HUDEP-2 (cell line): ENCODE results near the gene CPLANE1.
"Not testable (repeated sequence)": the region's sequence is repeated elsewhere in the genome, so short reads cannot be mapped to it uniquely, and the experiment has no call there.

Experiments used
- DNase-seq, 76 experiments: peaks; one replicate each; lab custom pipeline; 2025; ENCODE audit not compliant: unreplicated experiment in 76 of 76; lab: John Stamatoyannopoulos, UW

Gene CPLANE1

GRCh38 chr5:37133939-37134338, 115.2 kb downstream of the CPLANE1 start:
- DNase-seq: no peak

- DNase-seq: no peak
These were observed 116.5 kb downstream of the CPLANE1 start for GRCh38 chr5:37132646-37133045.

- peak in 52 of 76 experiments; percentile 1 to 70 (median 12) for DNase-seq
These were observed 127.7 kb downstream of the CPLANE1 start for GRCh38 chr5:37121465-37121864.

GRCh38 chr5:37121027-37121426, 128.1 kb downstream of the CPLANE1 start:
- DNase-seq: no peak

GRCh38 chr5:37120270-37120669, 128.9 kb downstream of the CPLANE1 start:
- DNase-seq: no peak

- no peak for DNase-seq
These were observed 132.8 kb downstream of the CPLANE1 start for GRCh38 chr5:37116359-37116758.

GRCh38 chr5:37112383-37112991, 136.7 kb downstream of the CPLANE1 start:
- DNase-seq: no peak

GRCh38 chr5:37111426-37112382, 137.5 kb downstream of the CPLANE1 start:
- no peak for DNase-seq

GRCh38 chr5:37110135-37110534, 139.0 kb downstream of the CPLANE1 start:
- no peak for DNase-seq

- no peak for DNase-seq
These were observed 139.8 kb downstream of the CPLANE1 start for GRCh38 chr5:37109338-37109737.

GRCh38 chr5:37103302-37103701, 145.9 kb downstream of the CPLANE1 start:
- DNase-seq: no peak

GRCh38 chr5:37099267-37099666, 149.9 kb downstream of the CPLANE1 start:
- DNase-seq: not testable (repeated sequence)

- not testable (repeated sequence) for DNase-seq
These were observed 155.4 kb downstream of the CPLANE1 start for GRCh38 chr5:37093795-37094194.

- no peak for DNase-seq
These were observed 158.4 kb downstream of the CPLANE1 start for GRCh38 chr5:37090781-37091180.

- no peak for DNase-seq
These were observed 159.0 kb downstream of the CPLANE1 start for GRCh38 chr5:37090123-37090726.

- peak in 37 of 76 experiments; percentile 1 to 60 (median 9) for DNase-seq
These were observed 161.2 kb downstream of the CPLANE1 start for GRCh38 chr5:37088009-37088408.

- DNase-seq: no peak
These were observed 162.6 kb downstream of the CPLANE1 start for GRCh38 chr5:37086466-37087173.

- DNase-seq: not testable (repeated sequence)
These were observed 163.2 kb downstream of the CPLANE1 start for GRCh38 chr5:37086026-37086425.

GRCh38 chr5:37082977-37083376, 166.2 kb downstream of the CPLANE1 start:
- not testable (repeated sequence) for DNase-seq

GRCh38 chr5:37080697-37081096, 168.5 kb downstream of the CPLANE1 start:
- no peak for DNase-seq

GRCh38 chr5:37077146-37077545, 172.0 kb downstream of the CPLANE1 start:
- no peak for DNase-seq
